Right cardiac atrium (tissue), 5 donors: ENCODE results near the gene RAD9A. TPM values are rescaled to one million over a fixed set of nuclear protein-coding genes. Genes with fewer than 3 reads are reported as not detected.

ENCODE experiments used
- ATAC-seq, 2 donors: fragments of 200-7000 bp; cut with Tn5 transposase; one replicate each; pipeline versions ENCODE4 v1.8.0 to v1.9.1; 2020; ENCODE audit warnings: moderate library complexity in 2 of 2, mild to moderate bottlenecking in 1 of 2
- DNase-seq, 3 donors: peaks; one replicate each; pipeline ENCODE4 v3.0.0-alpha.2; 2020
- H3K27ac ChIP-seq: one replicate; pipeline ENCODE4 v1.5.1; 2013; ENCODE audit warnings: mild to moderate bottlenecking, low read length, control low read depth, moderate library complexity
- H3K27me3 ChIP-seq: one replicate; pipeline ENCODE4 v1.6.1; 2013; ENCODE audit not compliant: control insufficient read depth, insufficient read depth
- H3K4me1 ChIP-seq: one replicate; pipeline ENCODE4 v1.6.1; 2013; ENCODE audit warnings: low read length; ENCODE audit not compliant: control insufficient read depth, insufficient read depth
- H3K4me3 ChIP-seq: one replicate; pipeline ENCODE4 v1.5.1; 2013; ENCODE audit warnings: low read length, control low read depth
- H3K9me3 ChIP-seq: one replicate; pipeline ENCODE4 v1.6.1; 2013; ENCODE audit warnings: low read length; ENCODE audit not compliant: control insufficient read depth
- WGBS: extraction: QIAGEN DNeasy Blood & Tissue Kit; methylation state at CpG from one replicate; pipeline ENCODE4 v1.1.7; 2013; 5-methylcytosine and 5-hydroxymethylcytosine counted together
- intact Hi-C, 4 donors: fragments of 100-400 bp; cut with DNase I; formaldehyde crosslinking; loops; one replicate each; pipeline versions ENCODE4 v1.11.0 to v1.14.0; 2022 to 2023
- polyA plus RNA-seq: library from polyadenylated mRNA; stranded (reverse); fragments of 200-250 nt; gene quantifications from one replicate; pipeline ENCODE4 v1.2.3, GENCODE V29; 2013
- total RNA-seq, 4 donors: library from RNA; stranded (reverse); fragmentation: NEBNext Ultra II Directional; extraction: Animal tissue kit (Norgen Biotek cat#: 25700); gene quantifications; one replicate each; pipeline ENCODE4 v1.2.1, GENCODE V29; 2021
- donor health status: healthy with polysubstance abuse.
- donor health status: DM: no; HTN: yes; CAD: no.
- donor health status: DM: no; HTN: no; CAD: no.
- donor health status: DM: no; HTN: yes; CAD: no; lungs with severe emphysema.
- donor health status: DM: yes; HTN: yes; CAD: no.

RAD9A gene
- total and polyA plus RNA-seq, 5 donors: 7.3 to 11.7 (median 9.1) TPM

- WGBS: 53% methylated on average over 7 of the region's 7 CpGs
- Histone ChIP-seq H3K9me3 (no peaks in the 10 kb centered on the region), H3K4me3 (no peak overlapping the region), H3K4me1 (peaks cover 3% of the 10 kb centered on the region), H3K27ac (no peak overlapping the region), H3K27me3 (no peaks in the 10 kb centered on the region)
- DNase-seq (no peak), ATAC-seq (no peak)
- intact Hi-C loops: loop anchor here in 1 of 4 donors (10.0 kb wide), 1 partner anchor 53 kb away; the partner anchor contains the start of gene TMEM134
Observed at GRCh38 chr11:67411785-67412152, 20.0 kb downstream of the RAD9A start.

- DNase-seq: no peak
- Histone ChIP-seq H3K9me3 (no peaks in the 10 kb centered on the region), H3K27ac (no peak overlapping the region), H3K4me1 (peaks cover 3% of the 10 kb centered on the region), H3K27me3 (no peaks in the 10 kb centered on the region), H3K4me3 (no peak overlapping the region)
- intact Hi-C loops: loop anchor here in 1 of 4 donors (10.0 kb wide), 1 partner anchor 52 kb away; the partner anchor contains the start of gene TMEM134
- WGBS: 74% methylated on average over 9 of the region's 9 CpGs
- ATAC-seq: no peak
Observed at GRCh38 chr11:67412495-67413179, 20.9 kb downstream of the RAD9A start.

GRCh38 chr11:67413266-67413849 lies 21.6 kb downstream of the RAD9A start:
- ATAC-seq (no peak), DNase-seq (no peak)
- intact Hi-C loops: loop anchor here in 1 of 4 donors (10.0 kb wide), 1 partner anchor 51 kb away; the partner anchor contains the start of gene TMEM134
- Histone ChIP-seq H3K4me3 (no peak overlapping the region), H3K27ac (no peak overlapping the region), H3K9me3 (no peaks in the 10 kb centered on the region), H3K4me1 (peaks cover 3% of the 10 kb centered on the region), H3K27me3 (no peaks in the 10 kb centered on the region)
- 69% methylated on average over 2 of the region's 2 CpGs for WGBS

GRCh38 chr11:67415501-67416304 lies 23.9 kb downstream of the RAD9A start, which contains the start of gene CARNS1:
TSS of gene CARNS1 (plus strand) at chr11:67415678. CDS start at chr11:67416200, 522 bp downstream.
- 6% methylated on average over 66 of the region's 67 CpGs for WGBS
- Histone ChIP-seq H3K27me3 (no peaks in the 10 kb centered on the region), H3K4me1 (peaks cover 8% of the 10 kb centered on the region), H3K9me3 (no peaks in the 10 kb centered on the region), H3K27ac (peak within 1 kb of the TSS; percentile 18), H3K4me3 (peak within 1 kb of the TSS; percentile 18)
- ATAC-seq (no peak), DNase-seq (peak in 2 of 3 donors; percentile 70 to 71)
- intact Hi-C loops: loop anchor here in 1 of 4 donors (10.0 kb wide), 1 partner anchor 49 kb away; the partner anchor contains the start of gene TMEM134

GRCh38 chr11:67416416-67417335 lies 24.9 kb downstream of the RAD9A start:
- Histone ChIP-seq H3K4me1 (peaks cover 10% of the 10 kb centered on the region), H3K27ac (peak overlapping the region; percentile 18), H3K4me3 (no peak overlapping the region), H3K9me3 (no peaks in the 10 kb centered on the region), H3K27me3 (no peaks in the 10 kb centered on the region)
- intact Hi-C loops: loop anchor here in 1 of 4 donors (10.0 kb wide), 1 partner anchor 48 kb away; the partner anchor contains the start of gene TMEM134
- ATAC-seq (no peak), DNase-seq (peak; percentile 60 to 84 (median 80))
- 48% methylated on average over 21 of the region's 21 CpGs for WGBS

GRCh38 chr11:67417425-67417824 lies 25.6 kb downstream of the RAD9A start:
- peaks cover 10% of the 10 kb centered on the region for H3K4me1 ChIP-seq
- ATAC-seq (no peak), DNase-seq (peak in 2 of 3 donors; percentile 64 to 72)
- WGBS: 76% methylated on average over 12 of the region's 12 CpGs
- no peak overlapping the region for H3K4me3 ChIP-seq
- intact Hi-C loops: loop anchor here in 1 of 4 donors (10.0 kb wide), 1 partner anchor 47 kb away; the partner anchor contains the start of gene TMEM134
- no peaks in the 10 kb centered on the region for H3K9me3 ChIP-seq
- no peaks in the 10 kb centered on the region for H3K27me3 ChIP-seq
- H3K27ac ChIP-seq: peak overlapping the region; percentile 60

- Histone ChIP-seq H3K9me3 (no peaks in the 10 kb centered on the region), H3K27ac (peak overlapping the region; percentile 60), H3K4me1 (peaks cover 10% of the 10 kb centered on the region), H3K27me3 (no peaks in the 10 kb centered on the region), H3K4me3 (no peak overlapping the region)
- 57% methylated on average over 26 of the region's 26 CpGs for WGBS
- peak; percentile 44 to 81 (median 74) for DNase-seq
- intact Hi-C loops: loop anchor here in 1 of 4 donors (10.0 kb wide), 1 partner anchor 46 kb away; the partner anchor contains the start of gene TMEM134
- peak; percentile 2 to 18 for ATAC-seq
Observed at GRCh38 chr11:67418476-67419281, 26.9 kb downstream of the RAD9A start.

GRCh38 chr11:67419325-67420049 lies 27.7 kb downstream of the RAD9A start:
- DNase-seq (peak in 1 of 3 donors; percentile 59), ATAC-seq (no peak)
- H3K9me3 ChIP-seq: no peaks in the 10 kb centered on the region
- intact Hi-C loops: loop anchor here in 1 of 4 donors (10.0 kb wide), 1 partner anchor 45 kb away; the partner anchor contains the start of gene TMEM134
- H3K4me1 ChIP-seq: peaks cover 10% of the 10 kb centered on the region
- WGBS: 91% methylated on average over 21 of the region's 21 CpGs
- H3K27ac ChIP-seq: peak overlapping the region; percentile 60
- no peak overlapping the region for H3K4me3 ChIP-seq
- H3K27me3 ChIP-seq: no peaks in the 10 kb centered on the region

GRCh38 chr11:67420147-67420645 lies 28.4 kb downstream of the RAD9A start:
- Histone ChIP-seq H3K4me3 (peak overlapping the region; percentile 65), H3K27me3 (no peaks in the 10 kb centered on the region), H3K4me1 (peaks cover 10% of the 10 kb centered on the region), H3K27ac (peak overlapping the region; percentile 96), H3K9me3 (no peaks in the 10 kb centered on the region)
- DNase-seq: peak in 1 of 3 donors; percentile 66
- 37% methylated on average over 15 of the region's 15 CpGs for WGBS
- ATAC-seq: no peak
- intact Hi-C loops: no loop called here
